Upper lobe of left lung (tissue), 4 donors: ENCODE results near the gene OPCML.

Source experiments
- POLR2A ChIP-seq, 4 donors: fragments of 450-650 bp; IDR thresholded peaks; one replicate each; pipeline ENCODE4 v1.5.1; 2016 to 2017; ENCODE audit warnings: antibody characterized with exemption in 4 of 4, mild to moderate bottlenecking in 2 of 4
- TF ChIP-seq, protein P1 (sequence below), 6 experiments: fragments of 450-650 bp in 4 of 6; fragments of 200-600 bp in 2 of 6; sonication (generic) in 2 of 6; IDR thresholded peaks; one replicate each; pipeline ENCODE4 v1.5.1; 2016 to 2019; ENCODE audit warnings: antibody characterized with exemption in 6 of 6

DNA sequence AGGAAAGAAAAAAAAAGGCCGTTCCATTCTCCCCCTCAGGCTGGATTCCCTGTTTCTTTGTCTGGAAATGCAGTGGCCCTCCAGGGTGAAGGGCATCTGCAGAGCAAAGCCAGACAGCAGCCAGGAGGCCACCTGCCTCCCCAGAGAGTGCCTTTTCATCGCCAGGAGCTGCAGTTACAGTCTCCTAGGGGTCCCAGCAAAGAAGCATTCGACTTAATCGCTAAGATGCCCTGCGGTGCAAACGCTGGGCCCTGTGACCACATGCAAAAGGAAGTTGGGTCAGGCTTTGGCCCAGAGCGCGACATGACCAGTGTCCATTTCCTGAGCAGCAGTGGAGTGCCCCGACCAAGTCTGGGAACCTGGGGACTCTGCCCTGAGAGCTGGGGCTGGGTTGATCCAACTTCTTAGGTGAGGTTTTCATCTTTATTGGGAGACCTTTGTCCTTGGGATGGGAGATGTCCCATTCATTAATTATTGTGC, 304.6 kb downstream of the OPCML start:
- no peak for TF ChIP-seq POLR2A (IDR thresholded peaks at IDR 0.05)
- TF ChIP-seq, protein P1, sequence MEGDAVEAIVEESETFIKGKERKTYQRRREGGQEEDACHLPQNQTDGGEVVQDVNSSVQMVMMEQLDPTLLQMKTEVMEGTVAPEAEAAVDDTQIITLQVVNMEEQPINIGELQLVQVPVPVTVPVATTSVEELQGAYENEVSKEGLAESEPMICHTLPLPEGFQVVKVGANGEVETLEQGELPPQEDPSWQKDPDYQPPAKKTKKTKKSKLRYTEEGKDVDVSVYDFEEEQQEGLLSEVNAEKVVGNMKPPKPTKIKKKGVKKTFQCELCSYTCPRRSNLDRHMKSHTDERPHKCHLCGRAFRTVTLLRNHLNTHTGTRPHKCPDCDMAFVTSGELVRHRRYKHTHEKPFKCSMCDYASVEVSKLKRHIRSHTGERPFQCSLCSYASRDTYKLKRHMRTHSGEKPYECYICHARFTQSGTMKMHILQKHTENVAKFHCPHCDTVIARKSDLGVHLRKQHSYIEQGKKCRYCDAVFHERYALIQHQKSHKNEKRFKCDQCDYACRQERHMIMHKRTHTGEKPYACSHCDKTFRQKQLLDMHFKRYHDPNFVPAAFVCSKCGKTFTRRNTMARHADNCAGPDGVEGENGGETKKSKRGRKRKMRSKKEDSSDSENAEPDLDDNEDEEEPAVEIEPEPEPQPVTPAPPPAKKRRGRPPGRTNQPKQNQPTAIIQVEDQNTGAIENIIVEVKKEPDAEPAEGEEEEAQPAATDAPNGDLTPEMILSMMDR (IDR thresholded peaks at IDR 0.05) = no peak
